Measurements from ENCODE around the gene SCG3. TPM values are rescaled to one million over a fixed set of nuclear protein-coding genes. Genes with fewer than 3 reads are reported as not detected.
A peak's percentile ranks its signal among the peaks of the same experiment; 100 is the strongest.

SCG3 gene
- total RNA-seq, 2 donors from 2014 or later: not detected

- DNase-seq: no peak
These were observed 57.9 kb downstream of the SCG3 start for GRCh38 chr15:51739061-51739712.

GRCh38 chr15:51749307-51749706, 68.0 kb downstream of the SCG3 start:
- H3K4me3 Mint-ChIP-seq: no peak overlapping the region
- DNase-seq: no peak
- peaks cover 15% of the 10 kb centered on the region for H3K4me1 Mint-ChIP-seq (ENCODE audit: low read depth)
- H3K9me3 Mint-ChIP-seq: no peaks in the 10 kb centered on the region
- no peak for ATAC-seq (replicated peaks in 1 of 2)
- H3K27ac Mint-ChIP-seq: no peak overlapping the region
- peaks cover 35% of the 10 kb centered on the region for H3K27me3 Mint-ChIP-seq (ENCODE audit: low read depth)
- H3K36me3 Mint-ChIP-seq (ENCODE audit: insufficient read depth in 2 of 2): no peaks in the 10 kb centered on the region

More at GRCh38 chr15:51739061-51739712, 57.9 kb downstream of the SCG3 start:
- no peaks in the 10 kb centered on the region for H3K27me3 Mint-ChIP-seq (ENCODE audit: low read depth)
- H3K4me3 Mint-ChIP-seq: peak overlapping the region in 1 of 2 donors; percentile 84
- ATAC-seq (replicated peaks in 1 of 2): no peak
- peaks cover 0 to 2% of the 10 kb centered on the region in 2 donors for H3K36me3 Mint-ChIP-seq (ENCODE audit: insufficient read depth in 2 of 2)
- peaks cover 49% of the 10 kb centered on the region for H3K4me1 Mint-ChIP-seq (ENCODE audit: low read depth)
- no peaks in the 10 kb centered on the region for H3K9me3 Mint-ChIP-seq
- peak overlapping the region; percentile 44 for H3K27ac Mint-ChIP-seq

- no peaks in the 10 kb centered on the region for H3K9me3 Mint-ChIP-seq
- H3K27ac Mint-ChIP-seq: no peak overlapping the region
- no peak for DNase-seq
- peaks cover 15% of the 10 kb centered on the region for H3K4me1 Mint-ChIP-seq (ENCODE audit: low read depth)
- no peaks in the 10 kb centered on the region for H3K36me3 Mint-ChIP-seq (ENCODE audit: insufficient read depth in 2 of 2)
- H3K4me3 Mint-ChIP-seq: peak overlapping the region; percentile 80 to 91
- no peak for ATAC-seq (replicated peaks in 1 of 2)
- peaks cover 35% of the 10 kb centered on the region for H3K27me3 Mint-ChIP-seq (ENCODE audit: low read depth)
These were observed 68.9 kb downstream of the SCG3 start for GRCh38 chr15:51750186-51750585.

GRCh38 chr15:51750792-51751696, 69.7 kb downstream of the SCG3 start, which contains the start of gene TMOD2:
Gene TMOD2, plus strand, starts transcription at chr15:51751597. Its CDS starts 14,845 bp downstream, at chr15:51766442.
- Mint-ChIP-seq H3K27me3 (ENCODE audit: low read depth) (peaks cover 35% of the 10 kb centered on the region), H3K36me3 (ENCODE audit: insufficient read depth in 2 of 2) (no peaks in the 10 kb centered on the region), H3K4me3 (peak within 1 kb of the TSS; percentile 83 to 91), H3K9me3 (no peaks in the 10 kb centered on the region), H3K4me1 (ENCODE audit: low read depth) (peaks cover 15% of the 10 kb centered on the region), H3K27ac (no peak within 1 kb of the TSS)
- DNase-seq (peak; percentile 47 to 65), ATAC-seq (replicated peaks in 1 of 2) (peak; percentile 87 to 91)

- no peak overlapping the region for H3K27ac Mint-ChIP-seq
- H3K27me3 Mint-ChIP-seq (ENCODE audit: low read depth): peaks cover 35% of the 10 kb centered on the region
These were observed 70.7 kb downstream of the SCG3 start for GRCh38 chr15:51751697-51752683.

GRCh38 chr15:51752888-51753287, 71.6 kb downstream of the SCG3 start:
- Mint-ChIP-seq H3K27me3 (ENCODE audit: low read depth) (peaks cover 35% of the 10 kb centered on the region), H3K36me3 (ENCODE audit: insufficient read depth in 2 of 2) (no peaks in the 10 kb centered on the region), H3K4me1 (ENCODE audit: low read depth) (peaks cover 15% of the 10 kb centered on the region), H3K4me3 (peak overlapping the region; percentile 53 to 83), H3K27ac (no peak overlapping the region), H3K9me3 (no peaks in the 10 kb centered on the region)
- no peak for ATAC-seq (replicated peaks in 1 of 2)
- DNase-seq: no peak

More at GRCh38 chr15:51751697-51752683, 70.7 kb downstream of the SCG3 start:
- ATAC-seq (replicated peaks in 1 of 2) (peak; percentile 66 to 70), DNase-seq (peak in 1 of 2 donors; percentile 24)
- Mint-ChIP-seq H3K4me3 (peak overlapping the region; percentile 83 to 91), H3K4me1 (ENCODE audit: low read depth) (peaks cover 15% of the 10 kb centered on the region), H3K9me3 (no peaks in the 10 kb centered on the region), H3K36me3 (ENCODE audit: insufficient read depth in 2 of 2) (no peaks in the 10 kb centered on the region)

- no peak for ATAC-seq (replicated peaks in 1 of 2)
- Mint-ChIP-seq H3K36me3 (ENCODE audit: insufficient read depth in 2 of 2) (no peaks in the 10 kb centered on the region), H3K27ac (no peak overlapping the region), H3K27me3 (ENCODE audit: low read depth) (peaks cover 30% of the 10 kb centered on the region), H3K9me3 (no peaks in the 10 kb centered on the region), H3K4me1 (ENCODE audit: low read depth) (peaks cover 15% of the 10 kb centered on the region), H3K4me3 (no peak overlapping the region)
- no peak for DNase-seq
These were observed 73.0 kb downstream of the SCG3 start for GRCh38 chr15:51754267-51754666.

GRCh38 chr15:51755790-51756189, 74.5 kb downstream of the SCG3 start:
- no peak overlapping the region for H3K27ac Mint-ChIP-seq
- DNase-seq: no peak
- no peaks in the 10 kb centered on the region for H3K36me3 Mint-ChIP-seq (ENCODE audit: insufficient read depth in 2 of 2)
- peaks cover 18% of the 10 kb centered on the region for H3K27me3 Mint-ChIP-seq (ENCODE audit: low read depth)
- H3K9me3 Mint-ChIP-seq: no peaks in the 10 kb centered on the region
- ATAC-seq (replicated peaks in 1 of 2): no peak
- peaks cover 15% of the 10 kb centered on the region for H3K4me1 Mint-ChIP-seq (ENCODE audit: low read depth)
- no peak overlapping the region for H3K4me3 Mint-ChIP-seq

GRCh38 chr15:51756482-51756881, 75.2 kb downstream of the SCG3 start:
- Mint-ChIP-seq H3K27me3 (ENCODE audit: low read depth) (peaks cover 12% of the 10 kb centered on the region), H3K4me3 (no peak overlapping the region), H3K27ac (no peak overlapping the region), H3K4me1 (ENCODE audit: low read depth) (peaks cover 10% of the 10 kb centered on the region), H3K36me3 (ENCODE audit: insufficient read depth in 2 of 2) (no peaks in the 10 kb centered on the region), H3K9me3 (no peaks in the 10 kb centered on the region)
- ATAC-seq (replicated peaks in 1 of 2) (no peak), DNase-seq (no peak)

- no peaks in the 10 kb centered on the region for H3K9me3 Mint-ChIP-seq
- no peak overlapping the region for H3K4me3 Mint-ChIP-seq
- DNase-seq: no peak
- peaks cover 12% of the 10 kb centered on the region for H3K27me3 Mint-ChIP-seq (ENCODE audit: low read depth)
- ATAC-seq (replicated peaks in 1 of 2): no peak
- peaks cover 5% of the 10 kb centered on the region for H3K4me1 Mint-ChIP-seq (ENCODE audit: low read depth)
- no peaks in the 10 kb centered on the region for H3K36me3 Mint-ChIP-seq (ENCODE audit: insufficient read depth in 2 of 2)
- H3K27ac Mint-ChIP-seq: no peak overlapping the region
These were observed 76.1 kb downstream of the SCG3 start for GRCh38 chr15:51757450-51757849.

GRCh38 chr15:51758645-51759044, 77.3 kb downstream of the SCG3 start:
- ATAC-seq (replicated peaks in 1 of 2): no peak
- DNase-seq: no peak
- Mint-ChIP-seq H3K4me3 (no peak overlapping the region), H3K27ac (no peak overlapping the region), H3K4me1 (ENCODE audit: low read depth) (no peaks in the 10 kb centered on the region), H3K36me3 (ENCODE audit: insufficient read depth in 2 of 2) (no peaks in the 10 kb centered on the region), H3K27me3 (ENCODE audit: low read depth) (peaks cover 1% of the 10 kb centered on the region), H3K9me3 (no peaks in the 10 kb centered on the region)

- peak in 1 of 2 donors; percentile 20 for DNase-seq
- Mint-ChIP-seq H3K27ac (no peak overlapping the region), H3K36me3 (ENCODE audit: insufficient read depth in 2 of 2) (no peaks in the 10 kb centered on the region), H3K4me3 (no peak overlapping the region), H3K4me1 (ENCODE audit: low read depth) (no peaks in the 10 kb centered on the region), H3K27me3 (ENCODE audit: low read depth) (no peaks in the 10 kb centered on the region), H3K9me3 (no peaks in the 10 kb centered on the region)
- peak; percentile 21 to 44 for ATAC-seq (replicated peaks in 1 of 2)
These were observed 78.3 kb downstream of the SCG3 start for GRCh38 chr15:51759557-51760070.

Measured in activated T-cell treated with anti-CD3 and anti-CD28 coated beads, Interleukin-2, amount 50 U/mL, for 72 hours (primary cell).